EL (cell line): ENCODE measurements around the gene IQCE.
"Not testable (repeated sequence)": the region's sequence is repeated elsewhere in the genome, so short reads cannot be mapped to it uniquely, and the experiment has no call there.

Source experiments
- DNase-seq: peaks from one replicate; pipeline ENCODE4 v3.0.0-alpha.2; 2016

IQCE gene

DNA sequence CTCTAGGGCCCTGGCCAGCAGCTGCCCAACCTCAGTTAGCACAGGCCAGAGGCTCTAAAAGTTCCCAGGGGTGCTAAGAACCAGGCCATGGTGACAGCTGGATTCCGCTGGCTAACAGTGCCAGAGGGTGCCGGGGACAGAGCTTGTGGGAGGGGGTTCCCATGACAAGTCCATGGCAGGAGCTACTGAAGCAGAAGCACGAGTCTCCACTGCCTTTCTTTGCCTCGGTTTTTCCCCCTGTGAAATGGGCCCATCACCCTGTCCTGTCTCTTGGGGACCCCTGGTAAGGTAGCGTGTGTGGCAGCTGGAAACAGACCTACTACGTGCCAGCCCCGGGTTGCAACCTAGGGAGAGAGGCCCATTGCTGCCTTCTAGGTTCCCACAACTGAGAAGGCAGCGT lies 26.0 kb upstream of the IQCE start:
- DNase-seq: not testable (repeated sequence)

DNA sequence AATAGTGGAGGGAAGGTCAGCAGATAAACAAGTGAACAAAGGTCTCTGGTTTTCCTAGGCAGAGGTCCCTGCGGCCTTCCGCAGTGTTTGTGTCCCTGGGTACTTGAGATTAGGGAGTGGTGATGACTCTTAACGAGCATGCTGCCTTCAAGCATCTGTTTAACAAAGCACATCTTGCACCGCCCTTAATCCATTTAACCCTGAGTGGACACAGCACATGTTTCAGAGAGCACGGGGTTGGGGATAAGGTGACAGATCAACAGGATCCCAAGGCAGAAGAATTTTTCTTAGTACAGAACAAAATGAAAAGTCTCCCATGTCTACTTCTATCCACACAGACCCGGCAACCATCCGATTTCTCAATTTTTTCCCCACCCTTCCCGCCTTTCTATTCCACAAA lies 25.2 kb upstream of the IQCE start:
- DNase-seq: not testable (repeated sequence)

DNA sequence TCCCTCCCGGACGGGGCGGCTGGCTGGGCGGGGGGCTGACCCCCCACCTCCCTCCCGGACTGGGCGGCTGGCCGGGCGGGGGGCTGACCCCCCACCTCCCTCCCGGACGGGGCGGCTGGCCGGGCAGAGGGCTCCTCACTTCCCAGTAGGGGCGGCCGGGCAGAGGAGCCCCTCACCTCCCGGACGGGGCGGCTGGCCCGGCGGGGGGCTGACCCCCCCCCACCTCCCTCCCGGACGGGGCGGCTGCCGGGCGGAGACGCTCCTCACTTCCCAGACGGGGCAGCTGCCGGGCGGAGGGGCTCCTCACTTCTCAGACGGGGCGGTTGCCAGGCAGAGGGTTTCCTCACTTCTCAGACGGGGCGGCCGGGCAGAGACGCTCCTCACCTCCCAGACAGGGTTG lies 24.6 kb upstream of the IQCE start:
- not testable (repeated sequence) for DNase-seq

DNA sequence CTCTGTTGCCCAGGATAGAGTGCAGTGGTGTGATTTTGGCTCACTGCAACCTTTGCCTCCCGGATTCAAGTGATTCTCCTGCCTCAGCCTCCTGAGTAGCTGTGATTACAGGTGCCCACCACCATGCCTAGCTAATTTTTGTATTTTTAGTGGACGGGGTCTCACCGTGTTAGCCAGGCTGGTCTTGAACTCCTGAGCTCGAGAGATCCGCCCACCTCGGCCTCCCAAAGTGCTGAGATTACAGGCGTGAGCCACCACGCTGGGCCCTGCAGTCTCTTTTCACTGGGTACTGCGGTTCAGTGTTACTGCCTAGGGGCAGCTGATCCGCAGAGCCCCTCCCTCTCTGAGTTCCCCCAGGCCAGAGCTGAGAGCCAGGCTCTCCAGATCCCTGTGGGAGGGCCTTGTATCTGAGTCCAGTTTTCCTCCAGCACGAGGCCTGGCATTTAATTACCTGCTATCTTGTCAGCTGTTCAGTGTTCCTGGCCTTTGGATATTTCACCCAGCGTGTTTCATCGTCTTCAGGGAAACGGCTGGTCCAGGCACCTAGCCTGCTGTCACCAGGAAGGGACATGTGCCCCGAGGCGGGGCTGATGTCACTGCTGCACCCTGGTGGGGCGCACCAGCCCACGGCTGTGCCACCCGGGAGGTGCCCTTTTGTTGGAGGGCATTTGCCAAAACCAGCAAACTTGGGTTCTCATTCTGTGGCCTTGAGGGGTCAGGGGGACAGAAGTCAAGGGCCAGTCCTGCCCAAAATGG lies 22.7 kb upstream of the IQCE start:
- DNase-seq: not testable (repeated sequence)

DNA sequence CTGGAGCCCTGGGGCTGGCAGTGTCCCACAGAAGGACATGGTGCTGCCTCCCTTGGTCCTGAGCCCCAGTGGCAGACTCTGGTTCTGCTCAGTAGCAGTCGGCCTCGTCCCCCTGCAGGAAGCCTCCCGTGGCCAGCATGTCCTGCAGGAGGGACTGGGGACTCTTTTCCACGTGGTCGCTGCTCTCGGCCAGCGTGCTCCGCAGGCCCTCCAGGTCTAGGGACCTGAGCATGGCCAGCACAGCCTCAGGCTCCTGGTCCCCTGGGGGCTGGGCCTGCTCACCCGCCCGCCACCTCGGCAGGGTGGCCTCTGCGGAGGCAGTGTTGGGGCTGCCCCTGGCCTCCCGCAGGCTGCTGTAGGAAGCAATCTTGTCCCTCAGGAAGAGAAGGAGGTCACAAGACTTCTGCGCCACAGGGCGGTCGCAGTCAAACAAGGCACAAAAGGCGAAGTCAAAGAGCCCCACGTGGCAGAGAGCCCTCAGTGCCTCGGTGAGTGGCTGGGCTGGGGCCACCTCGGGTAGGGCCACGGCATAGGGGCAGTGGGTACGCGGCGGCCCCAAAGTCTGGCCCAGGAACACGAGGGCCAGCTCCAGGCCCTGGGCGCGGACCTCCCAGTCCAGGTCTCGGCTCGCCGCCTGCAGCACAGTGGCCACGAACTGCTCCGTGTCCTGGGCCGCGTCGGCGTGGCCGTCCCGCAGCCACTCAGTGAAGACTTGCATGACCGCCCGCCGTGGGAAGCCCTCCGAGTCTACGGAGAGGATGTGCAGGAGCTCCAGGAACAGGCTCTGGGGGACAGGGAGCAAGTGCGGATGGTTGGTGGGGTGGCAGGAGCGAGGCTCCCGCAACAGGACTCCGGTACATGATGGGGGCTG lies 20.6 kb upstream of the IQCE start:
- no peak for DNase-seq

DNA sequence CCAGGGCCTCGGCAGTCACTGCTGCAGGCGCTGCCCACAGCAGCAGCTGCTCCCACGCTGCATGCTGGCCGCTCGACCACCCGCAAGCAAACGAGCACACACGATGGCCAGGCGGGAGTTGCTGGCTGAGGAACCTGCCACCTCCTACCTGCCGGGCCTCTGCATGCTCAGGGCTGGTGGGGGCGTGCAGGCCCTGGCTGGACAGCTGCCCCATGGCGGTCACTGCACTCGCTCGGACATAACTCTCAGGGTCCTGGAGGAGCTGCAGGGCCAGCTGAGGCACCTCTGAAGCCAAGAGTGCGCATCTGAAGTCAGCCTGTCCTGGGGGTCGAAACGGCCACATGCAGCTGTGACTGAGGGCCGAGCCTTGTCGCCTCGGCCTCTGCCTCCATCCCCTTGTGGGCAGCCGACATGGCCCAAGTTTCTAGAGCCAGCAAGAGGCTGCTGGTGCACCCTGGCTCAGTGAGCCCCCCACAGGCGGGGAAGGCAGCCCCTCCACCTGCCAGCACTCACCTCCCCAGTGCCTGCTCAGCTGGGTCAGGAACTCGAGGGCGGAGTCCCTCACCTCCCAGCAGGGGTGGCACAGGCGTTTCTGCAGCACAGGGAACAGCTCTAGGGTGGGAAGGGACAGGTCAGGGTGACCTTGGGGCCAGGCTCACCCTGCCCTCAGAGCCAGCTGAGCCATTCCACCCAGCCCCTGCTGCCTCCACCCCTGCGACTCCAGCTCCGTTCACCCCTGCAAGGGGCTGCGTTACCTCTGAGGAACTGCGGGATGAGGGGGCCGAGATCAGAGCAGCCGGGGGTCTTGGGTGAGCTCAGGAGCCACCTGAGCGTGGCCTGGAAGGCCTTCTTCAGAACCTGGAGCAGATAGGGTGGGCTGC lies 19.5 kb upstream of the IQCE start:
- DNase-seq: no peak

DNA sequence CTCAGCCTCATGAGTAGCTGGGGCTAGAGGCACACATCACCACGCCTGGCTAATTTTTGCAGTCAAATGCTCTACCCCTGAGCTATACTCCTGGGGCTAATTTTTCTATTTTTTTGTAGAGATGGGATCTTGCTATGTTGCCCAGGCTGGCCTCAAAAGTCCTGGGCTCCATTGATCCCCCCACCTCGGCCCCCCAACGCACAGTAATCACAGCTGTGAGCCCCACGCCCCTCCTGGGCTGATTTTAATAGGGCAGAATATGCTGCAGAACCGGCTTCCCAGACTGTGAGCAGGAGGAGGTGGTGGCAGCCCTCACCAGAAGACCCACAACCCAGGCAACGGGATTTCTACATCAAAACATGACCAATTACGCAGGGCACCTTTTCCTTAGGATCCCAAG lies 18.6 kb upstream of the IQCE start:
- no peak for DNase-seq

DNA sequence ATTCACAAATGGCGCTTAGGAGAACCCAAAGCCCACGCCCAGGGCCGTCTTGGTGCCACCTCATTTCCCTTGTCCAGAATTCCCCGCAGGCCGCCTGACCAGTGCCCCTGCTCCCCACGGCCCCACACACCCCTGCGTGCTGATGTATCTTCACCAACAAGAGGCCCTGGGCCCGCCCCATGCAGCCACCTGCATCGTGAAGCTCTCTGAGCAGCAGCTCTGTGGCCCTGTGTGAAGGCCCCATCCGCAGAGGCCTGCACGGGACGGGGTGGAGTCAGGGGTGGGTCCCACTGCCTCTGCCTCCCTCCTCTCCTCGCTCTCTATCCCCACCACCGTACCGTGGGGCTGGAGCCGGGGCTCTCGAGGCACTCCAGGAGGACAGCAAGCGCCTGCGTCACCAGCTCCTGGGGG lies 18.1 kb upstream of the IQCE start:
- no peak for DNase-seq

DNA sequence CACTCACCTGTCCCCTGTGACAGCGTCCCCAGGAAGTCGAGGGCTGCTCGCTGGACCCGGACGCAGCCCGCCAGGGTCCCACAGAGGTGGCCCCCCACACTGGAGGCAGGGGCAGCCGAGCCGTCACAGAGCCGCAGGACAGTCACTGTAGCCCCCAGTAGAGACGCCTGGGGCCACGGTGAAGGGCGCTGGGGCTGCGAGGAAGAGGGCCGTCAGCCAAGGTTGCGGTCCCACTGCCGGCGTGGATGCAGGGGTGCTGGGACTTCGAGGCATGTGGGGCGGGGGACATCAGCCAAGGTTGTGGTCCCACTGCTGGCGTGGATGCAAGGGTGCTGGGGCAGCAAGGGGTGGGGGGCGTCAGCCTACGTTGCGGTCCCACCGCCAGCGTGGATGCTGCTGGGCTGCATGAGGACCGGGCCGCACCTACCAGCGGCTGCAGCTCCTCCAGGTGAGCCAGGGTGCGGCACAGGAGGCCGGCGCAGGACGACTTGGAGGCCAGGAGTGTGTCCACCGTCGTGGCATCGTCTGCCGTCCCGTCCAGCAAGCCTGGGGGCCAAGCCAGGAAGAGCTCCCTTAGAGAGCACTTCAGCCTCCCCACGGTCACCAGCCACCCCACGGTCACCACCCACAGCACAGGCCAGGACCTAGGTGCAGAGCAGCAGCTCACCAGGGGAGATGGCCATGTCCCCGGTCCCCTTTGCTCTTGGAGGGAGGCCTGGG lies 17.3 kb upstream of the IQCE start:
- no peak for DNase-seq

DNA sequence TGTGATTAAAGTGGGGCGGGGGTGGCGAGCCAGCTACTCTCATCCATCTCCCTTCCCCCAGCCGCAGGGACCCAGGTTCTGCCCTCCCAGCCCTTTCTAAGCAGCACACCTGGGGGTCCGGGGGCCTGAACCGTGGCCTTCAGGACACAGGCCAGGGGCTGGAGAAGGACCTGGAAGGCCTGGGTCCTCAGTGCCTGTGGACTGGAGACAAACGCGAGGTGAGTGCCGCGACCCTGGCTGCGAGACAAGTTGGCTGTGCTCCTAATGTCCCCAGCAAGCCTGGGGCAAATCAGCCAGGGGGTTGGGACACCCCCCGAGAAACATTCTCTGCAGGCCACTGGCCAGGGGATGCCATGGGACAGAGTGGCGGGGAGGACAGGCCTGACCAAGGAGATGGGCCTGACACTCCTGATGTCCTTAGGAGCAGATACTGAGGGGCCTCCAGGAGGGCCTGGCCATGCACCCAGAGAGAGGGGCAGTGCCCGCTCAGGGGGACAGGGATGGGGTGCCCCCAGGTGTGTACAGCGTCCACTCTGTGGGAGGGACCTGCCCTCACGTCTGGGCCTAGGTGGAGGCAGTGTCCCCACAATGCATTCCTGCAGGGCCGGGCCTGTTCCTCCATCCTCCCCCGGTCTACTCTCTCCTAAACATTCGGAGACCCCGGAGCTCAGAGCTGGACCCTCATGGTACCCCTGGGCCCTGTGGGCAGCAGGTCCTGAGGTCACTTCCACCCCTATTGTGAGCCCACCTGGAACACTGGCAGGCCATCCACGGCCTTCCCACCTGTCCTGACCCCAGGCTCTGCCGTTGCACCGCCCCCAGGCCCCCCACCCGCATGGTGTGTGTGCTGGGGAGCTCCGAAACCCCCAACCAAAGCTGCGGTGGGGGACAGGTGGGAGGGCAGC lies 16.5 kb upstream of the IQCE start:
- no peak for DNase-seq

DNA sequence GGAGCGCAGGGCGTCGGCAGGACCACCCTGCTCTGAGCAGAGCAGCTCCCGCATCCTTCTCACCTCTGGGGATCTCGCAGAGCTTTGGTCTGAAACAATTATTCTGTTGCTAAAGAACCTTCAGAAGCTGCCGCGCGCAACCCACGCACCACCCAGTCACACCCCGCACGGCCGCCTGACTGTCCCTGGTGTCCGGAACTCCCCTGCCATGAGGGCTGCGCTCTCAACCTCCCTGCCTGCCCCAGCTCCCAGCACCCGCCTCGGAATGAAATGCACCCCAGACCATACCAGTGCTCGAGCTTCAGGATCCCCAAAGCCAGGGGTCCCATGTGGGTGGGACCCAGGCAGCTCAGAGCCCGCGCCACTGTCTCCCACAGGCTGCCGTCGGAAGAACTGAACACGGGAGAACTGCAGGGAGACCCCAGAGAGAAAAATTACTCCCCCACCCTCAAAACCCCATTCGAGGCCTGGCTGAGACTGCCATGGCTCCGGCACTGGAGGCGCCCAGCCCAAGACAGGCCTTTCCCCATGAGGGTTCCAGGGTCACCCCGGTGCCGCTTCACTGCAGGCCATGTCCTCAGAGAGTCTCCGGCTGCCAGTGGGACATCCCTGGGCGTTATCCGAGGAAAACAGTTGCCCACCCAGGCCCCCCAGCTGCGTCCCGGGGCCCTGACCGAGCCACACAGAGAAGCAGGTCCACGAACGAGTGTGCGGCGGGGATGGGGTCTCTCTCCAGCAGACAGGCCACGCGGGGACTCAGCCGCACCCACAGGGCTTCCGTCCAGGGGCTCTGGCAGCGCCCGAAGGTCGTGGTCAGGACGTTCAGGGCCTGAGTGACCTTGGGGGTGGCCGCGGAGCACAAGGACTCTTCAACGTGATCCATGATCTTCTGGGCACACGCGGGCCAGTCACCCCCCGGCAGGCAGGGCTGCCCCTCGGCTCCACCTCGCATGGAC lies 15.6 kb upstream of the IQCE start:
- no peak for DNase-seq

DNA sequence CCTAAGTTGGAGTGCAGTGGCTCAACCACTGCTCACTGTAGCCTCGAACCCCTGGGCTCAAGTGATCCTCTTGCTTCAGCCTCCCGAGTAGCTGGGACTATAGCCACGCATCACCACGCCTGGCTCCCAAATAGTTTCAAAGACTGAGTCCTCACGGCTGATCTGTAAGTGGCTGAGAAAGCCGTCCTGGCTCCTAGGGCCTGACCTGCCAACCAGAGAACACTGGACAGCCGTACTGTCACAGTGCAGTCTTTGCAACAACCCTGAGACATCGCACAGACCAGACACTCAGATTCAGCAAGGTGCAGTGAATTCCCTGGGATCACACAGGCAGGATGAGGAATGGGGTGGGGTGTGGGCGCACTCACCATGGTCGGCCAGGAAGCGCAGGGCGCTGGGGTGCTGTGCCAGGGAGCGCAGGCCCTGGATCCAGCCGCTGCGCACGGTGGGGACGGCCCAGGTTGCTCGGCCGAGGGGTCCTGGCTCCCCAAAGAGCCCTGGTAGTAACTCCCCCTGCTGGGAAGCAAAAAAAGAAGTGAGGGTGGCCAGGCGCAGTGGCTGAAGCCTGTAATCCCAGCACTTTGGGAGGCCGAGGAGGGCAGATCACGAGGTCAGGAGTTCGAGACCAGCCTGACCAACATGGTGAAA lies 14.1 kb upstream of the IQCE start:
- DNase-seq: no peak

DNA sequence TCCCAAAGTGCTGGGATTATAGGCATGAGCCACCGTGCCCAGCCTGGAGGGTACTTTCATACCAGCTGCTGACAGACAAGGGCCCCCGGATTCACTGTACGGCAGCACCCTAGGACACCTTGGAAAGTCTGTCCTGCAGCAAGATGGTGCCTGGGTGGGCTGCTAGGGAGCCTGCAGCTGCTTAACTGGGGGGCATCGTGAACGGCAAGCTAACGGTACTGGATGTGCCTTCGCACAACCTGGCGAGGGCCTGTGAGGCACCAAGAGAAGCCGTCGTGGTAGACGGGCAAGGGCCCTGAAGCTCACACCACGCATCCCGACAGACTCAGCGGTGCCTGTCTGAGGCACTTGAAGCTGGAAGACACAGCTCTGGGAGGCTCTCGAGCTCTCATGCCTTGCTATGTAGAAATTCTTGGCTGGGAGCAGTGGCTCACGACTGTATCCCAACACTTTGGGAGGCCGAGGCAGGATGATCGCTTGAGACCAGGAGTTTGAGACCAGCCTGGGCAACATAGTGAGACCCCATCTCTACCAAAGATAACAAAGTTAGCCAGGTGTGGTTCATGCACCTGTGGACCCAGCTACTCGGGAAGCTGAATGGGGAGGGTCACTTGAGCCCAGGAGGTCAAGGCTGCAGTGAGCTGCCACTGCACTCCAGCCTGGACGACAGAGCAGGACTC lies 12.9 kb upstream of the IQCE start:
- no peak for DNase-seq

DNA sequence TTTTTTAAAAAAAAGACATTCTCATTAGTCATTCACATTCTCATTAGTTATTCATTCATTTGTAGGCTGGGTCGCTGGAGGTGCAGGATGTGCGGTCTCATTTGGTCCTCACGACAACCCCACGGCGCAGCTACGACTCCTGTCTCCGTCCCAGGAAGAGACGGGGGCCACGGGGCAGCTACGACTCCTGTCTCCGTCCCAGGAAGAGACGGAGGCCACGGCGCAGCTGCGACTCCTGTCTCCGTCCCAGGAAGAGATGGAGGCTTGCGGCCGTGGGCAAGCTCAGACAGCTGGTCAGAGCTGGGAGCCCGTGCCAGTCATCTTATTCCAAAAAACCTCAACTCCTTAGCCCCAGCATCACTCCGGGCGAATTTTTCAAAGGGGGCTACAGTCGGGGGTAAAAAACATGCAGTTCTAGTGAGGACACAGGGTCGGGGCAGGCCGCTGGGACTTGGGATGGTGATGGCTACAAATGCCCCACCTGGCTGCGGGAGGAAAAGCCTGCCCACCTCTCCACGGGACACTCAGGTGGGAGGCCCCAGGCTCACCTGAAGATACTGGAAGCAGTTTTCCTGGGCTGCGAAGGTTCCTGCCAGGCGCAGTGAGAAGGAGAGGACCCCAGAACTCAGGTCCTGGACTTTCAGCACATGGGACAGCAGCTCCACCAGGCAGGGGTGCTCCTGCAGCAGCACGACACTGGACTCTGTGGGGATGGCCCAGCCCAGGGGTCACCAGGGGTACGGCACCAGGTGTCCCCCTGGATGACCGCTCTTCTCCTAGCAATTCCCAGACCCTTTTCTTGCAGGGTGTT lies 11.8 kb upstream of the IQCE start:
- DNase-seq: no peak

DNA sequence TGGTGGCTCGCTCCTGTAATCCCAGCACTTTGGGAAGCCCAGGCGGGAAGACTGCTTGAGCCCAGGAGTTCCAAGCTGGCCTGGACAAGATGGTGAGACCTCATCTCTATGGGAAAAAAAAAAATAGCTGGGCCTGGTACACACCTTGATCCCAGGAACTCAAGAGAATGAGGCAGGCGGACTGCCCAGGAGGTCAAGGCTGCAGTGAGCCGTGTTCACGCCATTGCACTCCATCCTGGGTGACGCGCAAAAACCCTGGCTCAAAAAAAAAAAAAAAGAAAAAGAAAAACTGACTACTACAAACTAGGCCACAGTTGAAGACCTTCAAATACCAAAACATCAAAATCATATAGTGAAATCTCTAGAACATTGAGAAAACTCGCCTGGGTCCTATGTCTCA lies 7.4 kb upstream of the IQCE start:
- no peak for DNase-seq

DNA sequence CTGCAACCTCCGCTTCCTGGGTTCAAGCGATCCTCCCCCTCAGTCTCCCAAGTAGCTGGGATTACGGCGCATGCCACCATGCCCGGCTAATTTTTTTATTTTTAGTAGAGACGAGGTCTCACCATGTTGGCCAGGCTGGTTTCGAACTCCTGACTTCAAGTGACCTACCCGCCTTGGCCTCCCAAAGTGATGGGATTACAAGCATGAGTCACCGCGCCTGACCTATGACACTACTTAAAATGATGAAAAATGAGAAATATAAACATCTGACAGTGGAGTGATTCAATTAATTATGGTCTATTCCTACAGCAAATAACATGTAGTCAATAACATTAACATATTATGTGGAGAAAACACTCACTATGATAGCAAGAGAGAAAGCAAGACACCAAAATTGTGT lies 5.7 kb upstream of the IQCE start:
- no peak for DNase-seq

DNA sequence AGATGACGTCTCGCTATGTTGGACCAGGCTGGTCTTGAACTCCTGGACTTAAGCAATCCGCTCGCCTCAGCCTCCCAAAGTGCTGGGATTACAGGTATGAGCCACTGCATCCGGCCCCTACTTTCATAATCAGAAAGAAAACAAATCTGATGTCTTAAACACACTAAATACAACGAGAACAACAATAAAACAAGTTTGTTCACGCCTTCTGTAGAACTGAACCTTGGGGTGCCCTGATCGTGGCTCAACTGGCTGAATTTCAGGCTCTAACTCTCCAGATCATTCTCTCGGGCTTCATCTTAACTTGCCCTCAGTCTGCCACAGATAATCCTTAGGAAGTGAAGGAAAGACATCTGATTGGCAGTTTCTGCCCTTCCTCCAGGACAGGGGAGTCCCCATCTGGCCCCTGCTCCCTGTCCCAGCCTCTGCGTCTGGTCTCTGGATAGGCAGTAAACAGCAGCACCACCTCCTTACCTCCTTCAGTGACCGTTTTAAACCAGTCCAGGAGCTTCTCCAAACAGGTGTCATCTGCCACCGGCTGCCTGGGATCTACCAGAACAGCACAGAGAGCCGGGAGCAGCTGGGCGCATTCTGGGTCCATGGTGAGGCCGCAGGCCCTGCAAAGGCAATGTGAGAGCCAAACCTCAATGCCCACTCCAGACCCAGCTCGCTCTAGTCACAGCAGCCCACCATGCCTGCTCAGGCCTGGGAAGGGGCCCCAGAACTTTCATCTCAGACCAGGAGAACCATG lies 4.8 kb upstream of the IQCE start:
- DNase-seq: no peak
